ENCODE results near the gene MZT2A.
"Not testable (repeated sequence)": the region's sequence is repeated elsewhere in the genome, so short reads cannot be mapped to it uniquely, and the experiment has no call there.

DNA sequence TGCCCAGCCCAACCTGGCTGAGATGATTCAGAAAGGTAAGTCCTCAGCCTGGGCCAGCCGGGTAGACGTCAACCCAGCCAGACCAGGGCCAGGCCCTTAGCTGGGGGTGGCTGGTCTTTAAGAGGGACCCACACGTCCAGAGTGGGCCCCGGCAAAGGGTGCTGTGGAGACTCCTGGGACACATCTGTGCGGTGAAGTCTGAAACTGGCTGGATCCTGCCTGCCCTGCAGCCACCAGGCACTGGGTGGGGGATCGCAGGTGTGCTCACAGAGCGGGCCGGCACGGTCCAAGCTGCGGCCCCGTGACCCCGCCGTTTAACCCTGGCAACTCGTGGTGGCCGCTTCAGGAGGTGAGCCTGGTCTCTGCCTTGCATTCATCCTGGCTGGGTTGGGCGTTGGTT is 25.7 kb upstream of the MZT2A start:
- not testable (repeated sequence) for TF ChIP-seq CTCF (IDR thresholded peaks at IDR 0.05 in 2 of 3, conservative IDR thresholded peaks at IDR 0.05 in 1 of 3; ENCODE audit: insufficient read depth in 2 of 3, low read depth in 1 of 3, low read length in 3 of 3); LEF1 (IDR thresholded peaks at IDR 0.05); ATF3 (IDR thresholded peaks at IDR 0.05); ATF3 (CRISPR knock-in tag; conservative IDR thresholded peaks at IDR 0.05); GABPA (tag; conservative IDR thresholded peaks at IDR 0.05; ENCODE audit: low read depth); MAFK (IDR thresholded peaks at IDR 0.05; ENCODE audit: low read length); ZNF785 (CRISPR knock-in tag; IDR thresholded peaks at IDR 0.05); HDAC6 (IDR thresholded peaks at IDR 0.05; ENCODE audit: low read depth, low read length)

Data from K562 (cell line).